Glutamatergic neuron (in vitro differentiated cells): ENCODE results near the gene HS6ST2. TPM values are rescaled to one million over a fixed set of nuclear protein-coding genes. Genes with fewer than 3 reads are reported as not detected.

Source experiments
- DNase-seq: peaks from one replicate; pipeline ENCODE4 v3.0.0; 2022
- H3K27ac Mint-ChIP-seq: one replicate; pipeline ENCODE4 v1.8.0; 2020; ENCODE audit warnings: mild to moderate bottlenecking, mixed read lengths, inconsistent platforms; ENCODE audit not compliant: unreplicated experiment
- H3K27me3 Mint-ChIP-seq: one replicate; pipeline ENCODE4 v1.8.0; 2020; ENCODE audit warnings: mild to moderate bottlenecking, moderate library complexity, mixed read lengths, inconsistent platforms; ENCODE audit not compliant: unreplicated experiment
- H3K36me3 Mint-ChIP-seq: one replicate; pipeline ENCODE4 v1.8.0; 2020; ENCODE audit warnings: mild to moderate bottlenecking, mixed read lengths, inconsistent platforms; ENCODE audit not compliant: unreplicated experiment
- H3K4me1 Mint-ChIP-seq: one replicate; pipeline ENCODE4 v1.8.0; 2020; ENCODE audit warnings: mild to moderate bottlenecking, low read depth, mixed read lengths, inconsistent platforms; ENCODE audit not compliant: unreplicated experiment
- H3K4me3 Mint-ChIP-seq: one replicate; pipeline ENCODE4 v1.8.0; 2020; ENCODE audit warnings: mild to moderate bottlenecking, mixed read lengths, inconsistent platforms; ENCODE audit not compliant: unreplicated experiment
- H3K9me3 Mint-ChIP-seq: one replicate; pipeline ENCODE4 v1.8.0; 2020; ENCODE audit warnings: mild to moderate bottlenecking, moderate library complexity, mixed read lengths, inconsistent platforms; ENCODE audit not compliant: unreplicated experiment
- CTCF ChIP-seq: fragments of 200-600 bp; sonication (generic); IDR thresholded peaks from one replicate; pipeline ENCODE4 v1.5.0; 2021; ENCODE audit not compliant: partially characterized antibody, unreplicated experiment
- total RNA-seq: library from RNA; stranded (reverse); fragmentation: NEBNext Ultra II Directional; extraction: Animal tissue kit (Norgen Biotek cat#: 25700); gene quantifications from one replicate; pipeline ENCODE4 v1.2.1, GENCODE V29; 2021; ENCODE audit not compliant: unreplicated experiment

Gene HS6ST2
- total RNA-seq, 1 donor from 2014 or later: 2.9 TPM

DNA sequence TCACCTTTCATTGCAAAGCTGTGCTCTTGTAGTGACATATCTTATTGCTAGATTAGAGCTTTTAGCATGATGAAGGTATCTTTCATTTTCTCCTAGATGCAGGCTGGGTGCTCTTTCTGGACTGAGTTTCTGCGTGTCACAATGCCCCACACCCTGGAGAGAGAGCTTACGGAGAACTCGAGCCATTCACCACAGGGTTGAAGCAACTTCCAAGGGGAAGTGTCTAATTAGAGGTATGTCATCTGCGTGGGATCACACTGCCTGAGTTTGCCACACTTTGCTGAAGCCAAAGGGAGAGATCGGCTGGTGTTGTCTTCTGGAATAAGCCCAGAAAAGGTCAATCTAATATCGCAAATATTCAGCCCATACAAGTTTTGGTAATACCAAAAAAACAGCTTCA, 290.3 kb downstream of the HS6ST2 start:
- DNase-seq: no peak
- Mint-ChIP-seq H3K4me1 (no peaks in the 10 kb centered on the region), H3K4me3 (no peak overlapping the region), H3K27ac (no peak overlapping the region), H3K27me3 (peaks cover 1% of the 10 kb centered on the region), H3K9me3 (no peaks in the 10 kb centered on the region), H3K36me3 (no peaks in the 10 kb centered on the region)
- TF ChIP-seq CTCF: no peak

DNA sequence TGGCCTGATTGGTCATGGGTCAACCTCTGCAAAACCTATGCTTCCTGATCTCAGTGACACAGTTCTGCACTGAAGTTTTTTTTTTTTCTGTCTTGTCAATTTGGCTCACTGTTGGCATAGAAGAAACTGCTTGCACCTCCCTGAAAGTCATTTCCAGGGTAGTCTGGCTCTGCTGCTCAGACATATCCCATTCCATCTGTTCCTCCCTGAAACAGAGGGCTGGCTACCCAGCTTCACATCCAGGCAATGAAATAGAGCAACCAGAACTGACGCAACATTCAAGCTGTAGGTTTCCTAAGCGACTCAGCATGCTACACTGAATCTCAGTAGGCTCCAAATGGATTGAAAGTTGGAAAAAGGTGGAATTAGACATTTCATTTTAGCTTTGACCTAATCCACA, 292.8 kb downstream of the HS6ST2 start:
- Mint-ChIP-seq H3K36me3 (no peaks in the 10 kb centered on the region), H3K27me3 (peaks cover 1% of the 10 kb centered on the region), H3K4me3 (no peak overlapping the region), H3K9me3 (no peaks in the 10 kb centered on the region), H3K27ac (no peak overlapping the region), H3K4me1 (no peaks in the 10 kb centered on the region)
- DNase-seq: no peak
- no peak for TF ChIP-seq CTCF

GRCh38 chrX:132664273-132664672, 294.2 kb downstream of the HS6ST2 start:
- Mint-ChIP-seq H3K4me3 (no peak overlapping the region), H3K27me3 (peaks cover 1% of the 10 kb centered on the region)

DNA sequence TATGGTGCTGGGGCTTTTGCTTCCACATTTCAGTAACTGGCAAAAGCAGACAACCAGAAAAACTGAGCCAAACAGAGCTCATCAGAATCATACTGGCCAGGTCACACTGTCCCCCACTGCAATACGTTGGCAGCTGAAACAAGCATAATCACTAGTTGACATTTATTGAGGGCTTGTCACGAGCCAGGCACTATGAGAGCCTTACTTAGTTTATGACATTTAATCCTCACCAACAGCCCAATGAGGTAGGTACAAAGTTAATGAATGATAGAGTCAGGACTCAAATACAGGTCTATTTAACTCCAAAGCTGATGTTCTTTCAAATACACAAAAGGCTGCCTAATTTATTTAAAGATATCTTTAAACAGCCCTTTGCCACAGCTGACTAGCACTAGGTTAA, 295.6 kb downstream of the HS6ST2 start:
- peaks cover 1% of the 10 kb centered on the region for H3K27me3 Mint-ChIP-seq
- no peaks in the 10 kb centered on the region for H3K9me3 Mint-ChIP-seq
- no peaks in the 10 kb centered on the region for H3K36me3 Mint-ChIP-seq
- H3K4me3 Mint-ChIP-seq: no peak overlapping the region
- no peak for TF ChIP-seq CTCF
- no peaks in the 10 kb centered on the region for H3K4me1 Mint-ChIP-seq
- no peak overlapping the region for H3K27ac Mint-ChIP-seq
- no peak for DNase-seq

More at GRCh38 chrX:132664273-132664672, 294.2 kb downstream of the HS6ST2 start:
- no peak overlapping the region for H3K27ac Mint-ChIP-seq
- H3K36me3 Mint-ChIP-seq: no peaks in the 10 kb centered on the region
- no peaks in the 10 kb centered on the region for H3K4me1 Mint-ChIP-seq
- no peaks in the 10 kb centered on the region for H3K9me3 Mint-ChIP-seq
- no peak for TF ChIP-seq CTCF
- no peak for DNase-seq

- no peak overlapping the region for H3K27ac Mint-ChIP-seq
- H3K4me1 Mint-ChIP-seq: no peaks in the 10 kb centered on the region
- TF ChIP-seq CTCF: no peak
- peaks cover 1% of the 10 kb centered on the region for H3K27me3 Mint-ChIP-seq
- no peak for DNase-seq
- no peaks in the 10 kb centered on the region for H3K9me3 Mint-ChIP-seq
- no peak overlapping the region for H3K4me3 Mint-ChIP-seq
- H3K36me3 Mint-ChIP-seq: no peaks in the 10 kb centered on the region
Observed at GRCh38 chrX:132657876-132658275, 300.6 kb downstream of the HS6ST2 start.
